Transverse colon (tissue), 4 donors: ENCODE data around the gene SLX4IP. TPM values are rescaled to one million over a fixed set of nuclear protein-coding genes. Genes with fewer than 3 reads are reported as not detected.
A peak's percentile ranks its signal among the peaks of the same experiment; 100 is the strongest.

Experiments used
- DNase-seq: peaks from one replicate; pipeline ENCODE4 v3.0.0-alpha.2; 2019
- H3K27ac ChIP-seq, 4 donors: fragments of 200-600 bp; sonication (generic); 2 replicates each; pipeline ENCODE4 v1.5.1; 2016 to 2018; ENCODE audit warnings: inconsistent platforms in 4 of 4
- H3K27me3 ChIP-seq: fragments of 200-600 bp; sonication (generic); 2 replicates; pipeline ENCODE4 v1.5.1; 2017; ENCODE audit warnings: inconsistent platforms
- H3K36me3 ChIP-seq, 4 donors: fragments of 200-600 bp; sonication (generic); 2 replicates each; pipeline ENCODE4 v1.5.1; 2017 to 2019; ENCODE audit warnings: inconsistent platforms in 4 of 4
- H3K4me1 ChIP-seq, 4 donors: fragments of 200-600 bp; sonication (generic); 2 replicates each; pipeline ENCODE4 v1.5.1; 2017 to 2020; ENCODE audit warnings: inconsistent platforms in 4 of 4
- H3K4me3 ChIP-seq, 4 donors: fragments of 200-600 bp; sonication (generic); 1 replicate in 1 of 4; 2 replicates in 3 of 4; pipeline versions ENCODE4 v1.5.1 to v1.6.1; 2017 to 2019; ENCODE audit warnings: inconsistent platforms in 4 of 4
- H3K9me3 ChIP-seq, 2 donors: fragments of 200-600 bp; sonication (generic); 2 replicates each; pipeline ENCODE4 v1.5.1; 2017 to 2019; ENCODE audit warnings: inconsistent platforms in 2 of 2
- CTCF ChIP-seq, 5 experiments: fragments of 200-600 bp in 3 of 5; fragments of 450-650 bp in 2 of 5; sonication (generic) in 3 of 5; IDR thresholded peaks; 1 replicate in 2 of 5; 2 replicates in 3 of 5; pipeline ENCODE4 v1.5.1; 2016 to 2017; ENCODE audit warnings: antibody characterized with exemption in 5 of 5, inconsistent platforms in 3 of 5, mild to moderate bottlenecking in 2 of 5, moderate library complexity in 1 of 5
- EP300 ChIP-seq: sonication (generic); formaldehyde crosslinking; IDR thresholded peaks from one replicate; pipeline ENCODE4 v1.6.1; 2017; ENCODE audit warnings: antibody characterized with exemption, low read depth
- POLR2A ChIP-seq: fragments of 450-650 bp; IDR thresholded peaks from one replicate; pipeline ENCODE4 v1.6.1; 2016; ENCODE audit warnings: antibody characterized with exemption, mild to moderate bottlenecking, moderate library complexity
- POLR2AphosphoS5 ChIP-seq, 3 donors: sonication (generic); formaldehyde crosslinking; IDR thresholded peaks; one replicate each; pipeline ENCODE4 v1.6.1; 2016; ENCODE audit warnings: antibody characterized with exemption in 3 of 3
- WGBS, 2 donors: methylation state at CpG; one replicate each; pipeline ENCODE4 v1.1.5; 2018; ENCODE audit warnings: low coverage in 1 of 2; 5-methylcytosine and 5-hydroxymethylcytosine counted together
- in situ Hi-C, 4 donors: fragments of 200-750 bp; cut with MboI; loops; one replicate each; pipeline versions ENCODE4 v1.15.0 to v1.15.1; 2017; ENCODE audit warnings: low sequenced_read_pairs in 3 of 4, low pct_ligation_motif_present in 1 of 4, low pct_unique_long_range_greater_than_20kb in 1 of 4
- intact Hi-C: fragments of 100-400 bp; cut with DNase I; formaldehyde crosslinking; loops from one replicate; pipeline ENCODE4 v1.15.1; 2023; ENCODE audit warnings: low total_unique reads
- total RNA-seq, 4 donors: library from RNA; depleted of rRNA; stranded (reverse); fragments of >200 nt; gene quantifications; one replicate each; pipeline ENCODE4 v1.1.0, GENCODE V29; 2016

Gene SLX4IP
- total RNA-seq, 4 donors from 2014 or later = 5.4 to 8.4 (median 7.5) TPM

- WGBS, 2 donors = 0% methylated on average over 8 to 65 of the region's 73 CpGs
- Histone ChIP-seq H3K9me3 (no peaks in the 10 kb centered on the region), H3K36me3 (peaks cover 0 to 5% (median under 1%) of the 10 kb centered on the region in 4 donors), H3K4me1 (peaks cover 8 to 41% (median 32%) of the 10 kb centered on the region in 4 donors), H3K27me3 (no peaks in the 10 kb centered on the region), H3K4me3 (peak overlapping the region; percentile 94 to 97 (median 96)), H3K27ac (peak overlapping the region; percentile 100)
- DNase-seq = peak; percentile 32
- intact Hi-C loops (loop anchor here (10.0 kb wide), 1 partner anchor 601 kb away; no protein-coding TSS in a partner anchor), in situ Hi-C loops (loop anchor here in 1 of 4 donors (10.0 to 25.0 kb wide), 2 partner anchors 211 to 531 kb away; no protein-coding TSS in a partner anchor)
- TF ChIP-seq CTCF (IDR thresholded peaks at IDR 0.05) (peak in 1 of 5 experiments; percentile 11), POLR2AphosphoS5 (IDR thresholded peaks at IDR 0.05) (no peak)
Observed at GRCh38 chr20:10673176-10673841, 238.2 kb downstream of the SLX4IP start.

- in situ Hi-C loops = loop anchor here in 1 of 4 donors (10.0 to 25.0 kb wide), 2 partner anchors 212 to 531 kb away; no protein-coding TSS in a partner anchor
Observed at GRCh38 chr20:10673842-10674683, 239.0 kb downstream of the SLX4IP start, which contains the start of gene JAG1. TSS of gene JAG1 (minus strand) at chr20:10673999. CDS start at chr20:10673530, 469 bp downstream.

GRCh38 chr20:10674684-10675449 is 239.8 kb downstream of the SLX4IP start:
- Histone ChIP-seq H3K4me3 (peak overlapping the region; percentile 94 to 97 (median 96)), H3K27me3 (no peaks in the 10 kb centered on the region), H3K36me3 (no peaks in the 10 kb centered on the region), H3K27ac (peak overlapping the region; percentile 100), H3K4me1 (peaks cover 8 to 30% (median 27%) of the 10 kb centered on the region in 4 donors), H3K9me3 (no peaks in the 10 kb centered on the region)
- intact Hi-C loops (loop anchor here (10.0 kb wide), 1 partner anchor 600 kb away; no protein-coding TSS in a partner anchor), in situ Hi-C loops (loop anchor here in 1 of 4 donors (10.0 to 25.0 kb wide), 2 partner anchors 213 to 530 kb away; no protein-coding TSS in a partner anchor)
- TF ChIP-seq POLR2A (no peak), CTCF (IDR thresholded peaks at IDR 0.05) (peak in 4 of 5 experiments; percentile 91 to 99 (median 96))
- WGBS, 2 donors = 2% methylated on average over 36 of the region's 38 CpGs; no CpG with 5 or more reads in 1 of the 2 donors
- peak; percentile 90 for DNase-seq

More at GRCh38 chr20:10673842-10674683, 239.0 kb downstream of the SLX4IP start, which contains the start of gene JAG1:
- 0% methylated on average over 7 to 57 of the region's 84 CpGs for WGBS, 2 donors
- intact Hi-C loops = loop anchor here (10.0 kb wide), 1 partner anchor 601 kb away; no protein-coding TSS in a partner anchor
- no peaks in the 10 kb centered on the region for H3K9me3 ChIP-seq
- peak; percentile 97 for DNase-seq
- peak within 1 kb of the TSS; percentile 94 to 97 (median 96) for H3K4me3 ChIP-seq
- H3K27ac ChIP-seq = peak within 1 kb of the TSS; percentile 100
- H3K27me3 ChIP-seq = no peaks in the 10 kb centered on the region
- TF ChIP-seq POLR2AphosphoS5 (IDR thresholded peaks at IDR 0.05) (peak; percentile 97 to 99 (median 97)), EP300 (no peak), POLR2A (peak; percentile 96), CTCF (IDR thresholded peaks at IDR 0.05) (peak in 1 of 5 experiments; percentile 0)
- H3K4me1 ChIP-seq = peaks cover 8 to 35% (median 31%) of the 10 kb centered on the region in 4 donors
- H3K36me3 ChIP-seq = no peaks in the 10 kb centered on the region
